ENCODE results near the gene EPHB1.
"Not testable (repeated sequence)": the region's sequence is repeated elsewhere in the genome, so short reads cannot be mapped to it uniquely, and the experiment has no call there.

Gene EPHB1

DNA sequence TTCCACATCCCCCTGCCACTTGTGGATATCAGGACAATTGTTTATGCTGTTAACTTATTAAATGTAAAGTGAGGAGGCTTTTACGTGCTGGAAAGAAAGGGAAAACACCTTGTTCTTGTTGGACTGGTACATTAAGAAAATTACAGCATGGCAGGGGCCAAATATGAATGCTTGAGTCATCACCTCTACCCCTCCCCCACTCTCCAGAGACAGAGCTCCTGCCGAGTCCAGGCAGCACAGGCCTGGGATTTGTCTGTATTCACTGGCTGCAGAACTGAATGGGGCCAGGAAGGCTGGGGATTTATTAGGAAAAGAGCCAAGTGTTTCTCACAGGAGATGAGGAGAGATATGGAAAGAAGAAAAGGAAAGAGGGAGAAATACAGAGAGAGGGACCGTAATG is 308.9 kb downstream of the EPHB1 start:
- Histone ChIP-seq H3K27me3 (no peaks in the 10 kb centered on the region), H3K36me3 (no peaks in the 10 kb centered on the region), H3K4me3 (ENCODE audit: low read depth, low read length) (no peak overlapping the region), H3K4me1 (peaks cover 7% of the 10 kb centered on the region), H3K9me3 (no peaks in the 10 kb centered on the region)
- peak; percentile 74 for DNase-seq
- TF ChIP-seq, protein P1, sequence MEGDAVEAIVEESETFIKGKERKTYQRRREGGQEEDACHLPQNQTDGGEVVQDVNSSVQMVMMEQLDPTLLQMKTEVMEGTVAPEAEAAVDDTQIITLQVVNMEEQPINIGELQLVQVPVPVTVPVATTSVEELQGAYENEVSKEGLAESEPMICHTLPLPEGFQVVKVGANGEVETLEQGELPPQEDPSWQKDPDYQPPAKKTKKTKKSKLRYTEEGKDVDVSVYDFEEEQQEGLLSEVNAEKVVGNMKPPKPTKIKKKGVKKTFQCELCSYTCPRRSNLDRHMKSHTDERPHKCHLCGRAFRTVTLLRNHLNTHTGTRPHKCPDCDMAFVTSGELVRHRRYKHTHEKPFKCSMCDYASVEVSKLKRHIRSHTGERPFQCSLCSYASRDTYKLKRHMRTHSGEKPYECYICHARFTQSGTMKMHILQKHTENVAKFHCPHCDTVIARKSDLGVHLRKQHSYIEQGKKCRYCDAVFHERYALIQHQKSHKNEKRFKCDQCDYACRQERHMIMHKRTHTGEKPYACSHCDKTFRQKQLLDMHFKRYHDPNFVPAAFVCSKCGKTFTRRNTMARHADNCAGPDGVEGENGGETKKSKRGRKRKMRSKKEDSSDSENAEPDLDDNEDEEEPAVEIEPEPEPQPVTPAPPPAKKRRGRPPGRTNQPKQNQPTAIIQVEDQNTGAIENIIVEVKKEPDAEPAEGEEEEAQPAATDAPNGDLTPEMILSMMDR (IDR thresholded peaks at IDR 0.05; ENCODE audit: low read depth, low read length), result no peak

DNA sequence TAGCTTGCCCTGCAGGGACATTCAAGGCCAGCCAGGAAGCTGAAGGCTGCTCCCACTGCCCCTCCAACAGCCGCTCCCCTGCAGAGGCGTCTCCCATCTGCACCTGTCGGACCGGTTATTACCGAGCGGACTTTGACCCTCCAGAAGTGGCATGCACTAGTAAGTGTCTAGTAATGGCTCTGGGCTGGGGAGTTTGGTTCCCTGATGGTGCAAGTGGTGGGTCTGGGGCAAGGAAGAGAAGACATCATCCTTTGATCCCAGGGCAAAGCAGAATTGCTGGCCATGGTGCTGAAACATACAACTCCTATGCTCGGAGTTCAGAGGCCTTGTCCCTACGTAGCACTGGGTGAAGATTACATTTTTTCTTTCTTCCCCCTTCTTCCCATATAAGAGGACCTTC is 311.4 kb downstream of the EPHB1 start:
- TF ChIP-seq, protein P1 (IDR thresholded peaks at IDR 0.05; ENCODE audit: low read depth, low read length), result no peak
- DNase-seq, result no peak
- no peaks in the 10 kb centered on the region for H3K27me3 ChIP-seq
- H3K4me3 ChIP-seq (ENCODE audit: low read depth, low read length), result no peak overlapping the region
- peaks cover 7% of the 10 kb centered on the region for H3K4me1 ChIP-seq
- H3K9me3 ChIP-seq, result no peaks in the 10 kb centered on the region
- no peaks in the 10 kb centered on the region for H3K36me3 ChIP-seq

DNA sequence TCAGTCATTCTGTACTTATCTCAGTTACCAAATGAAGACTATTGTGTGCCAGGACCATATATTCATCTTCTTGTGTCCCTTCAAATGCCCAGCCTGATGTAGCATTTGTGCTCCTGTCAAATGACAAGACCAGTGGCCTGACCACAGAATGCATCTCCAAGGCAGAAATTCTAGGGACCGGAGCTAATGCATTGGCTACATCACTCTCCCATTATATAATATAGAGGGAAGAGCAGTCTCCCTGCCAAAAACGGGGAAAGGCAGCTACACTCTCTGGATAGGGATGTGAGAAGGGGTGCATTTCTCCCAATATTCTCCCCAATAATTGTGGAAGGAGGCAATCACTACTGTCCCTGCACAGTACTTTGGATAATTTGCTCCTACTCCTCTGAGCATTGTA is 312.0 kb downstream of the EPHB1 start:
- H3K36me3 ChIP-seq, result no peaks in the 10 kb centered on the region
- H3K4me1 ChIP-seq, result peaks cover 7% of the 10 kb centered on the region
- DNase-seq, result no peak
- no peaks in the 10 kb centered on the region for H3K27me3 ChIP-seq
- no peak overlapping the region for H3K4me3 ChIP-seq (ENCODE audit: low read depth, low read length)
- TF ChIP-seq, protein P1 (IDR thresholded peaks at IDR 0.05; ENCODE audit: low read depth, low read length), result no peak
- H3K9me3 ChIP-seq, result no peaks in the 10 kb centered on the region; the same call in 1 of the 2 replicates

DNA sequence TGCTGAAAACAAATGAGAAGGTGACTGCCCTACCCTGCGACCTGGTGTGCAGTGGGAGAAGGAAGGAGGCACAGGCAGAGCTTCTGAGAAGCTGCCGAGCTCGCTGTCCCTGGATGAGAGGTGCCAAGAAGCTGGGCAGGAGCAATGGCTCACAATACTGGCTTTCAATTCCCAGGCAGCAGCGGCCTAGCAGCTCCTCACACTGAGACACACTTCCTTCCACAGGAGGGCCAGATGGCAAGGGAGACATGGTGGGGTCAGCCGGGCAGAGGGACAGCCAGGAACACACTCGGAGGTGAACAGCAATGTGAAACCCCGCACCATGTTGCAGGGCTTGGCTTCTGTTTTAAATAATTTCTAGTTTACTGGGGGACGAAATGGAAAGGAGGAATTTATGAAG is 314.6 kb downstream of the EPHB1 start:
- H3K9me3 ChIP-seq, result no peaks in the 10 kb centered on the region; the same call in 1 of the 2 replicates
- no peaks in the 10 kb centered on the region; the same call in 1 of the 2 replicates for H3K4me1 ChIP-seq
- TF ChIP-seq, protein P1 (IDR thresholded peaks at IDR 0.05; ENCODE audit: low read depth, low read length), result no peak
- H3K4me3 ChIP-seq (ENCODE audit: low read depth, low read length), result no peak overlapping the region
- no peak for DNase-seq
- H3K36me3 ChIP-seq, result no peaks in the 10 kb centered on the region
- no peaks in the 10 kb centered on the region for H3K27me3 ChIP-seq

DNA sequence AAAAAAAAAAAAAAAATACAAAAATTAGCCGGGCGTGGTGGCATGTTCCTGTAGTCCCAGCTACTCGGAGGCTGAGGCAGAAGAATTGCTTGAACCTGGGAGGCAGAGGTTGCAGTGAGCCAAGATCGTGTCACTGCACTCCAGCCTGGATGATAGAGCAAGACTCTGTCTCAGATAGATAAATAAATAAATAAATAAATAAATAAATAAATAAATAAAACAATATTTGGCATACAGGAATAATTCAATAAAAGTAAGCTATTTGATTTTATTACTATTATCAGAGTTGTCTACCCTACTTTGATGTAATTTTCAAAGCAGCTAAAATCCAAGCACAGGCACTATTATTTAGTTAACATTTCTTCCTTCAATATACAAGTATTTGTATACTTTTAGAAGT is 319.5 kb downstream of the EPHB1 start:
- not testable (repeated sequence) for H3K4me3 ChIP-seq (ENCODE audit: low read depth, low read length); H3K9me3 ChIP-seq; H3K4me1 ChIP-seq; H3K27me3 ChIP-seq; H3K36me3 ChIP-seq; DNase-seq

DNA sequence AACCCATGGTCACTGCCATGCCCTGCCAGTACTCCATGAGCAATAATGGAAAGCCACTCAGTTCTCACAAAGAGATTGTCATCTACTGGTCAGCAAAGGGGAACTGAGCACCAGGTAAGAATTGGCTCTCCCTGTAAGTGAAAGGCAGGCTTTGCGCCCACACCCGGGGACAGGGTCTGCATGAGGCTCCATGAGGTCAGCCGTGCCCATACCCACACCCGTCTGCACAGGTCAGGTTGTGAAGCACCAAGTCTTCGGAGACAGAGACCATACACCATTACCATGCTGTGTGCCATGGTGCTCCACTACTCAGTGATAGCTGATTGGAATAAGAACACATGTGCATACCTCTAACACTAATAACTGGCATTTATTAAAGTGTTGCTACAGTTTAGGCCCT is 322.9 kb downstream of the EPHB1 start:
- DNase-seq, result no peak
- Histone ChIP-seq H3K9me3 (no peaks in the 10 kb centered on the region), H3K36me3 (no peaks in the 10 kb centered on the region), H3K27me3 (no peaks in the 10 kb centered on the region), H3K4me3 (ENCODE audit: low read depth, low read length) (no peak overlapping the region), H3K4me1 (no peaks in the 10 kb centered on the region)
- TF ChIP-seq, protein P1 (IDR thresholded peaks at IDR 0.05; ENCODE audit: low read depth, low read length), result no peak

DNA sequence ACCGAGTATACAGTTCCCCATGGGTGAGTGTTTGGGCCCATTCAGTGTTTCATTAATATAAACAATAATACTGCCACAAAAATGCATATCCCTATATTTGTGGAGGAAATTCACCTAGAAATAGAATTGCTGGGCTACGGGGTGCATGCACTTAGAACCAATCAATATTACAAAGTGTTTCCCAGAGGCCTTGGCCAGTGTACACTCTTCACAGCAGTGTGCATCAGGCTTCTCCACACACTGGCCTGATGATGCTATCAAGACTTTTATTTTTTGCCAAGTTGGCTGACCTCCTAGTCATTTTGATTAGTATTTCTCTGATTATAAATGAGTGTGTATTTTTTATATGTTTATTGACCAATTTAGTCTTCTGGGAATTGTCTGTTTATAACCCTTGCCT is 323.7 kb downstream of the EPHB1 start:
- TF ChIP-seq, protein P1 (IDR thresholded peaks at IDR 0.05; ENCODE audit: low read depth, low read length), result no peak
- no peaks in the 10 kb centered on the region for H3K36me3 ChIP-seq
- no peak overlapping the region for H3K4me3 ChIP-seq (ENCODE audit: low read depth, low read length)
- DNase-seq, result no peak
- no peaks in the 10 kb centered on the region for H3K4me1 ChIP-seq
- no peaks in the 10 kb centered on the region for H3K9me3 ChIP-seq
- H3K27me3 ChIP-seq, result no peaks in the 10 kb centered on the region
